H1 (cell line): Measurements from ENCODE around the gene PAQR8. TPM values are rescaled to one million over a fixed set of nuclear protein-coding genes. Genes with fewer than 3 reads are reported as not detected.

Experiments
- BRCA1 ChIP-seq: IDR thresholded peaks from 2 replicates; pipeline ENCODE4 v1.6.1; 2012; ENCODE audit warnings: low read depth, low read length, improper control_type of control experiment
- CREB1 ChIP-seq: IDR thresholded peaks from 2 replicates; pipeline ENCODE4 v1.6.1; 2012; ENCODE audit warnings: inconsistent platforms
- CTBP2 ChIP-seq: IDR thresholded peaks from 2 replicates; pipeline ENCODE4 v1.7.0; 2011; ENCODE audit warnings: borderline replicate concordance, mild to moderate bottlenecking, moderate library complexity, mixed read lengths, low read length; ENCODE audit not compliant: insufficient read depth, insufficient read length
- KDM1A ChIP-seq: fragments of 200-600, 300-600 bp; sonication (generic); IDR thresholded peaks from 2 replicates; pipeline ENCODE4 v1.7.1; 2016; ENCODE audit warnings: mild to moderate bottlenecking, low read length, borderline replicate concordance
- KDM4A ChIP-seq: IDR thresholded peaks from one replicate; pipeline ENCODE4 v1.7.1; 2012; ENCODE audit warnings: low read depth, mild to moderate bottlenecking, moderate library complexity, low read length, inconsistent platforms; ENCODE audit not compliant: severe bottlenecking
- MAFK ChIP-seq: IDR thresholded peaks from 2 replicates; pipeline ENCODE4 v1.6.1; 2012; ENCODE audit warnings: low read depth, mild to moderate bottlenecking, improper control_type of control experiment, low read length
- POLR2A ChIP-seq, 2 experiments: IDR thresholded peaks; 1 replicate in 1 of 2; 2 replicates in 1 of 2; pipeline ENCODE4 v1.6.1; 2011; ENCODE audit warnings: low read depth in 2 of 2, low read length in 2 of 2, mild to moderate bottlenecking in 2 of 2; ENCODE audit errors: control extremely low read depth in 1 of 2
- RAD21 ChIP-seq, 2 experiments: IDR thresholded peaks in 1 of 2; conservative IDR thresholded peaks in 1 of 2; 2 replicates each; pipeline ENCODE4 v1.6.1; 2011; ENCODE audit warnings: low read depth in 2 of 2, low read length in 2 of 2, improper control_type of control experiment in 1 of 2, inconsistent platforms in 1 of 2, mild to moderate bottlenecking in 1 of 2, moderate library complexity in 1 of 2
- SIX5 ChIP-seq: IDR thresholded peaks from 2 replicates; pipeline ENCODE4 v1.6.1; 2011; ENCODE audit warnings: mild to moderate bottlenecking, low read depth, low read length
- SP2 ChIP-seq: IDR thresholded peaks from 2 replicates; pipeline ENCODE4 v1.6.1; 2012; ENCODE audit warnings: mild to moderate bottlenecking, low read length, inconsistent platforms
- ZNF274 ChIP-seq: IDR thresholded peaks from 2 replicates; pipeline ENCODE4 v1.7.0; 2012; ENCODE audit warnings: low read length, borderline replicate concordance; ENCODE audit errors: extremely low read depth
- polyA plus RNA-seq, 7 experiments: library from polyadenylated mRNA; depleted of rRNA in 3 of 7; stranded (reverse) in 5 of 7; unstranded in 2 of 7; fragments of >200 nt in 5 of 7; fragments of 200-250 nt in 2 of 7; gene quantifications; 1 replicate in 5 of 7; 2 replicates in 1 of 7; 4 replicates in 1 of 7; pipeline versions ENCODE4 v1.2.1 to v1.2.3, GENCODE V29; 2011 to 2013; ENCODE audit warnings: missing spikeins in 2 of 7, mixed read lengths in 2 of 7
- total RNA-seq: library from RNA; stranded (reverse); fragmentation: NEBNext Ultra II Directional; extraction: Animal tissue kit (Norgen Biotek cat#: 25700); gene quantifications from 2 replicates; pipeline ENCODE4 v1.2.1, GENCODE V29; 2021
- TF ChIP-seq, protein P1 (sequence below): fragments of 300-600 bp; sonication (generic); IDR thresholded peaks from 2 replicates; pipeline ENCODE4 v1.7.1; 2012; ENCODE audit warnings: low read length, moderate library complexity, mild to moderate bottlenecking, inconsistent platforms; ENCODE audit not compliant: insufficient replicate concordance

Gene PAQR8
- total and polyA plus RNA-seq, 2 of the 8 experiments (the other 6 are each of a cell fraction or from before 2014, with no cell fraction given), result 7.6 to 9.6 TPM

DNA sequence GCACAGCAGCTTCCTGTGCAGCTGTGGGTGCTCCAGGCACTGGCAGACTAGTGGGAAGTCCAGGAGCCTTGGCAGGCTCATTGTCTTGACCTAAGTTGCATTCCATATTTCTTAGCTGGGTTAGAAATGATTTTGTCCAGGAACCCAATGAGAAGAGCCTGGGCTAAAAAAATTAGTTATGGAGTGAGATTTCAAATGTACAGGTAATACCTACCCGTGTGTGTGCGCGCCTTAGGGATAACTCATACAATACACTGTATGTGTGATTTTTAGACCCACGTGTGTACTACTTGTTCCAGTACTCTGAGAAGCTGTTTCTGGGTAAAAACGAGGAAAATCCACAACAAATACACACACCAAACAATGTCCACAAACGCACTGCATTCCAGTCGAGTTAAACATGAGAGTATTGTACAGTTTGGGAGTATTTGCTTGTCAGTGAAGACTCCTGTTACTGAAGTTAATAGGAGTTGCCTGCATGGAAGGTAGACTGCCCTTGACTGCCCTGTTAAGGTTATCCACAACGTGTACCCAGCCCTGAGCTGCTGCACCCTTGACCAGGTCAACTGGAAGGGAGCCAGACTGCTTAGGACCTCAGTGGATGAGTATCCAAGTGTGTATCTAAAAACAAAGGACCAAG is 1.4 kb downstream of the PAQR8 start (continued):
- TF ChIP-seq, protein P1, sequence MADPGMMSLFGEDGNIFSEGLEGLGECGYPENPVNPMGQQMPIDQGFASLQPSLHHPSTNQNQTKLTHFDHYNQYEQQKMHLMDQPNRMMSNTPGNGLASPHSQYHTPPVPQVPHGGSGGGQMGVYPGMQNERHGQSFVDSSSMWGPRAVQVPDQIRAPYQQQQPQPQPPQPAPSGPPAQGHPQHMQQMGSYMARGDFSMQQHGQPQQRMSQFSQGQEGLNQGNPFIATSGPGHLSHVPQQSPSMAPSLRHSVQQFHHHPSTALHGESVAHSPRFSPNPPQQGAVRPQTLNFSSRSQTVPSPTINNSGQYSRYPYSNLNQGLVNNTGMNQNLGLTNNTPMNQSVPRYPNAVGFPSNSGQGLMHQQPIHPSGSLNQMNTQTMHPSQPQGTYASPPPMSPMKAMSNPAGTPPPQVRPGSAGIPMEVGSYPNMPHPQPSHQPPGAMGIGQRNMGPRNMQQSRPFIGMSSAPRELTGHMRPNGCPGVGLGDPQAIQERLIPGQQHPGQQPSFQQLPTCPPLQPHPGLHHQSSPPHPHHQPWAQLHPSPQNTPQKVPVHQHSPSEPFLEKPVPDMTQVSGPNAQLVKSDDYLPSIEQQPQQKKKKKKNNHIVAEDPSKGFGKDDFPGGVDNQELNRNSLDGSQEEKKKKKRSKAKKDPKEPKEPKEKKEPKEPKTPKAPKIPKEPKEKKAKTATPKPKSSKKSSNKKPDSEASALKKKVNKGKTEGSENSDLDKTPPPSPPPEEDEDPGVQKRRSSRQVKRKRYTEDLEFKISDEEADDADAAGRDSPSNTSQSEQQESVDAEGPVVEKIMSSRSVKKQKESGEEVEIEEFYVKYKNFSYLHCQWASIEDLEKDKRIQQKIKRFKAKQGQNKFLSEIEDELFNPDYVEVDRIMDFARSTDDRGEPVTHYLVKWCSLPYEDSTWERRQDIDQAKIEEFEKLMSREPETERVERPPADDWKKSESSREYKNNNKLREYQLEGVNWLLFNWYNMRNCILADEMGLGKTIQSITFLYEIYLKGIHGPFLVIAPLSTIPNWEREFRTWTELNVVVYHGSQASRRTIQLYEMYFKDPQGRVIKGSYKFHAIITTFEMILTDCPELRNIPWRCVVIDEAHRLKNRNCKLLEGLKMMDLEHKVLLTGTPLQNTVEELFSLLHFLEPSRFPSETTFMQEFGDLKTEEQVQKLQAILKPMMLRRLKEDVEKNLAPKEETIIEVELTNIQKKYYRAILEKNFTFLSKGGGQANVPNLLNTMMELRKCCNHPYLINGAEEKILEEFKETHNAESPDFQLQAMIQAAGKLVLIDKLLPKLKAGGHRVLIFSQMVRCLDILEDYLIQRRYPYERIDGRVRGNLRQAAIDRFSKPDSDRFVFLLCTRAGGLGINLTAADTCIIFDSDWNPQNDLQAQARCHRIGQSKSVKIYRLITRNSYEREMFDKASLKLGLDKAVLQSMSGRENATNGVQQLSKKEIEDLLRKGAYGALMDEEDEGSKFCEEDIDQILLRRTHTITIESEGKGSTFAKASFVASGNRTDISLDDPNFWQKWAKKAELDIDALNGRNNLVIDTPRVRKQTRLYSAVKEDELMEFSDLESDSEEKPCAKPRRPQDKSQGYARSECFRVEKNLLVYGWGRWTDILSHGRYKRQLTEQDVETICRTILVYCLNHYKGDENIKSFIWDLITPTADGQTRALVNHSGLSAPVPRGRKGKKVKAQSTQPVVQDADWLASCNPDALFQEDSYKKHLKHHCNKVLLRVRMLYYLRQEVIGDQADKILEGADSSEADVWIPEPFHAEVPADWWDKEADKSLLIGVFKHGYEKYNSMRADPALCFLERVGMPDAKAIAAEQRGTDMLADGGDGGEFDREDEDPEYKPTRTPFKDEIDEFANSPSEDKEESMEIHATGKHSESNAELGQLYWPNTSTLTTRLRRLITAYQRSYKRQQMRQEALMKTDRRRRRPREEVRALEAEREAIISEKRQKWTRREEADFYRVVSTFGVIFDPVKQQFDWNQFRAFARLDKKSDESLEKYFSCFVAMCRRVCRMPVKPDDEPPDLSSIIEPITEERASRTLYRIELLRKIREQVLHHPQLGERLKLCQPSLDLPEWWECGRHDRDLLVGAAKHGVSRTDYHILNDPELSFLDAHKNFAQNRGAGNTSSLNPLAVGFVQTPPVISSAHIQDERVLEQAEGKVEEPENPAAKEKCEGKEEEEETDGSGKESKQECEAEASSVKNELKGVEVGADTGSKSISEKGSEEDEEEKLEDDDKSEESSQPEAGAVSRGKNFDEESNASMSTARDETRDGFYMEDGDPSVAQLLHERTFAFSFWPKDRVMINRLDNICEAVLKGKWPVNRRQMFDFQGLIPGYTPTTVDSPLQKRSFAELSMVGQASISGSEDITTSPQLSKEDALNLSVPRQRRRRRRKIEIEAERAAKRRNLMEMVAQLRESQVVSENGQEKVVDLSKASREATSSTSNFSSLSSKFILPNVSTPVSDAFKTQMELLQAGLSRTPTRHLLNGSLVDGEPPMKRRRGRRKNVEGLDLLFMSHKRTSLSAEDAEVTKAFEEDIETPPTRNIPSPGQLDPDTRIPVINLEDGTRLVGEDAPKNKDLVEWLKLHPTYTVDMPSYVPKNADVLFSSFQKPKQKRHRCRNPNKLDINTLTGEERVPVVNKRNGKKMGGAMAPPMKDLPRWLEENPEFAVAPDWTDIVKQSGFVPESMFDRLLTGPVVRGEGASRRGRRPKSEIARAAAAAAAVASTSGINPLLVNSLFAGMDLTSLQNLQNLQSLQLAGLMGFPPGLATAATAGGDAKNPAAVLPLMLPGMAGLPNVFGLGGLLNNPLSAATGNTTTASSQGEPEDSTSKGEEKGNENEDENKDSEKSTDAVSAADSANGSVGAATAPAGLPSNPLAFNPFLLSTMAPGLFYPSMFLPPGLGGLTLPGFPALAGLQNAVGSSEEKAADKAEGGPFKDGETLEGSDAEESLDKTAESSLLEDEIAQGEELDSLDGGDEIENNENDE, result no peak
- TF ChIP-seq MAFK (no peak), ZNF274 (no peak), KDM1A (no peak), CREB1 (no peak), RAD21 (IDR thresholded peaks at IDR 0.05 in 1 of 2, conservative IDR thresholded peaks at IDR 0.05 in 1 of 2; ENCODE audit: low read depth in 2 of 2, low read length in 2 of 2) (no peak), POLR2A (IDR thresholded peaks at IDR 0.05; ENCODE audit: control extremely low read depth in 1 of 2, low read depth in 2 of 2, low read length in 2 of 2) (no peak), KDM4A (no peak), SIX5 (no peak), CTBP2 (no peak), BRCA1 (no peak), SP2 (no peak)
